Endothelial cell (in vitro differentiated cells): ENCODE measurements around the gene SEMA3E. TPM values are rescaled to one million over a fixed set of nuclear protein-coding genes. Genes with fewer than 3 reads are reported as not detected.
"Not testable (repeated sequence)": the region's sequence is repeated elsewhere in the genome, so short reads cannot be mapped to it uniquely, and the experiment has no call there.

Experiments
- DNase-seq: peaks from one replicate; pipeline ENCODE4 v3.0.0; 2021; ENCODE audit warnings: low spot score
- H3K27ac Mint-ChIP-seq: one replicate; pipeline ENCODE4 v1.8.0; 2021; ENCODE audit warnings: mixed read lengths, inconsistent platforms; ENCODE audit not compliant: unreplicated experiment
- H3K27me3 Mint-ChIP-seq: one replicate; pipeline ENCODE4 v1.8.0; 2021; ENCODE audit warnings: mild to moderate bottlenecking, moderate library complexity, mixed read lengths, inconsistent platforms; ENCODE audit not compliant: unreplicated experiment
- H3K36me3 Mint-ChIP-seq: one replicate; pipeline ENCODE4 v1.8.0; 2021; ENCODE audit warnings: mild to moderate bottlenecking, low read depth, mixed read lengths, inconsistent platforms; ENCODE audit not compliant: unreplicated experiment
- H3K4me1 Mint-ChIP-seq: one replicate; pipeline ENCODE4 v1.8.0; 2021; ENCODE audit warnings: mild to moderate bottlenecking, mixed read lengths, inconsistent platforms; ENCODE audit not compliant: unreplicated experiment
- H3K4me3 Mint-ChIP-seq: one replicate; pipeline ENCODE4 v1.8.0; 2021; ENCODE audit warnings: mild to moderate bottlenecking, mixed read lengths, inconsistent platforms; ENCODE audit not compliant: unreplicated experiment
- H3K9me3 Mint-ChIP-seq: one replicate; pipeline ENCODE4 v1.8.0; 2021; ENCODE audit warnings: mixed read lengths, inconsistent platforms; ENCODE audit not compliant: unreplicated experiment
- total RNA-seq: library from RNA; stranded (reverse); fragmentation: NEBNext Ultra II Directional; extraction: Animal tissue kit (Norgen Biotek cat#: 25700); gene quantifications from one replicate; pipeline ENCODE4 v1.2.1, GENCODE V29; 2021; ENCODE audit not compliant: unreplicated experiment
- TF ChIP-seq, protein P1 (sequence below): fragments of 200-600 bp; sonication (generic); IDR thresholded peaks from one replicate; pipeline ENCODE4 v1.5.0; 2021; ENCODE audit warnings: antibody characterized with exemption; ENCODE audit not compliant: unreplicated experiment

SEMA3E gene
- total RNA-seq, 1 donor from 2014 or later: 0.62 TPM

DNA sequence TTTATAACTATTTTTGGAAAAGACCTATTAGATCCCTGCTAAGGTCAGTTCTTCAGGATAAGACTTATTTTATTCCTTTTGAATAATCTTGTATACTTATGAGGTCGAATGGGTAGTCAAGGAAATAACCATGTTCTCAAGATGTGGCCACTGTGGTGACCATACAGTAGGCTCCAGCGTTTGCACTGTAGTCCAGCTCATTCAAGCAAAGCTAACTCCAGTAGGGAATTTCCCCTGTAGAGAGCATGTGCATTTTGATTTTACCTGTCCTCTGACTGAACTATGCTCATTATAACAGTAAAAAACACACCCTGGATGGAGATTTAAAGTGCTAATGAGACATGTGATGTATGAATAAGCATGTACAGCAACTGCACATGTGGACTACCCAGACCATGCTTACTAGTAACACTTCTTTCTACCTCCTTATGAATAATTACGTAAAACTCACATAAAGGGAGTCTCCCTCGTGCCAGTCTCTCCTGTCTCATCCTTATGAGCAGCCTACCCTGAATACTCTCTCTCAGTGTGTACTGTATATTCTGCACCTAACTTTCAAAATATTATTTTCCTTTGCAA is 32.4 kb upstream of the SEMA3E start:
- no peak overlapping the region for H3K27ac Mint-ChIP-seq
- no peak overlapping the region for H3K4me3 Mint-ChIP-seq
- H3K4me1 Mint-ChIP-seq: no peaks in the 10 kb centered on the region
- H3K9me3 Mint-ChIP-seq: no peaks in the 10 kb centered on the region
- DNase-seq: no peak
- TF ChIP-seq, protein P1, sequence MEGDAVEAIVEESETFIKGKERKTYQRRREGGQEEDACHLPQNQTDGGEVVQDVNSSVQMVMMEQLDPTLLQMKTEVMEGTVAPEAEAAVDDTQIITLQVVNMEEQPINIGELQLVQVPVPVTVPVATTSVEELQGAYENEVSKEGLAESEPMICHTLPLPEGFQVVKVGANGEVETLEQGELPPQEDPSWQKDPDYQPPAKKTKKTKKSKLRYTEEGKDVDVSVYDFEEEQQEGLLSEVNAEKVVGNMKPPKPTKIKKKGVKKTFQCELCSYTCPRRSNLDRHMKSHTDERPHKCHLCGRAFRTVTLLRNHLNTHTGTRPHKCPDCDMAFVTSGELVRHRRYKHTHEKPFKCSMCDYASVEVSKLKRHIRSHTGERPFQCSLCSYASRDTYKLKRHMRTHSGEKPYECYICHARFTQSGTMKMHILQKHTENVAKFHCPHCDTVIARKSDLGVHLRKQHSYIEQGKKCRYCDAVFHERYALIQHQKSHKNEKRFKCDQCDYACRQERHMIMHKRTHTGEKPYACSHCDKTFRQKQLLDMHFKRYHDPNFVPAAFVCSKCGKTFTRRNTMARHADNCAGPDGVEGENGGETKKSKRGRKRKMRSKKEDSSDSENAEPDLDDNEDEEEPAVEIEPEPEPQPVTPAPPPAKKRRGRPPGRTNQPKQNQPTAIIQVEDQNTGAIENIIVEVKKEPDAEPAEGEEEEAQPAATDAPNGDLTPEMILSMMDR: no peak
- H3K36me3 Mint-ChIP-seq: no peaks in the 10 kb centered on the region
- no peaks in the 10 kb centered on the region for H3K27me3 Mint-ChIP-seq

DNA sequence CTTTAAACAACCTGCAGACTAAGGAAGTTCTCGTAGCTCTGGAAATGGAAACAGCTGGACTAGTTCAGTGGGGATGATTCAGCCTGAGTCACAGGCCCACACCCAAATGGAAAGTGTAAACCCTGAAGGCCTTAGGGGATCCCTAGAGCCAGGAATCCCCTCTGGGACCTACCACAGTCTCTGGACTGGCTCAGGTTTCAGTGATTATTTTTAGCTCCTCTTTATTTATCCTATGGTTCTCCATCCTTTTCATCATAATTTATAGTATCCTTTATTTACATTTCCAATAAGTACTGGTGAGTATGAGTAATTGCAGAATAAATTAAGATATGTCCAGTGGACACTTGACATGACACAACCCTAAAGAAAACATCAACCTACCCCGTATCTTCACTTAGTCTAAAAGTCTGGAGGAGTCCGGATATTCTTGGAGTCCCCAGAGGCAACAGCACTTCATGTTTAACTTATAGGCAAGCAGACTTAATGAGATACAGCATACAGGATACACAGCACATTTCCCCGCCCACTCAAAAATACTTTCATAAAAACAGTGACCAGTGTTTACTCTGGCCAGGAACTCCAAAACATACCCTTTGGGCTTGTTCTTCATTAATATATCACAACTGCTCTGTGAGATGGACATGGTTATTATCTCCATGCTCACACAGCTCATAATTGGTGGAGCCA is 28.4 kb upstream of the SEMA3E start:
- TF ChIP-seq, protein P1: no peak
- no peak for DNase-seq
- no peaks in the 10 kb centered on the region for H3K36me3 Mint-ChIP-seq
- H3K4me1 Mint-ChIP-seq: peaks cover 1% of the 10 kb centered on the region
- H3K27ac Mint-ChIP-seq: no peak overlapping the region
- no peak overlapping the region for H3K4me3 Mint-ChIP-seq
- peaks cover 2% of the 10 kb centered on the region for H3K27me3 Mint-ChIP-seq
- no peaks in the 10 kb centered on the region for H3K9me3 Mint-ChIP-seq

DNA sequence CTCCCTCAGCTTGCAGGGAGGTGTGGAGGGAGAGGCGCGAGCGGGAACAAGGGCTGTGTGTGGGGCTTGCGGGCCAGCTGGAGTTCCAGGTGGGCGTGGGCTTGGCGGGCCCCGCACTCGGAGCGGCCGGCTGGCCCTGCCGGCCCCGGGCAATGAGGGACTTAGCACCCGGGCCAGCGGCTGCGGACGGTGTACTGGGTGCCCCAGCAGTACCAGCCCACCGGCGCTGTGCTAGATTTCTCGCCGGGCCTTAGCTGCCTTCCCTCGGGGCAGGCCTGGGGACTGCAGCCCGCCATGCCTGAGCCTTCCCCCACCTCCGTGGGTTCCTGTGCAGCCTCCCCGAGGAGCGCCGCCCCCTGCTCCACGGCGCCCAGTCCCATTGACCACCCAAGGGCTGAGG is 24.4 kb upstream of the SEMA3E start:
- not testable (repeated sequence) for H3K4me1 Mint-ChIP-seq, H3K27ac Mint-ChIP-seq, DNase-seq, H3K27me3 Mint-ChIP-seq, H3K36me3 Mint-ChIP-seq, H3K9me3 Mint-ChIP-seq, H3K4me3 Mint-ChIP-seq

DNA sequence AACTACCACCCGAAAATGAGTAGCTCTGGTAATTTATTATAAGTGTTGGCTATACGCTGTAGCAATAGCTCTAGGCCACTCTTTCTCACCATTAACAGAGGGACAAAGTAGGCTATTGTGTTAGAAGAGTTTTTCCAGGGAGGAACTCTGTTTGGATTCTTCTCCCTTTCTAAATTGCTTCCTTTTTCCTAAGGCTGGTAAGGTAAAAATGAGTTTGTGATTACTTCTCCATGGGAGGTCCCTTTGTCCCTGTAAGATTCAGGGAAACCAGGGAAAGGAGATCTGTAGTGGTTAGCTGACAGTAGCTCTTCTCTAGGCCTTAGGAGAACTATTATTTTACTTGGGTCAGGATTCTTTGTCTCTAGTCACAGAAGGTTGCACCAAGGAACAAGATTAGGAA is 23.2 kb upstream of the SEMA3E start:
- no peaks in the 10 kb centered on the region for H3K36me3 Mint-ChIP-seq
- TF ChIP-seq, protein P1: no peak
- peak overlapping the region; percentile 48 for H3K27ac Mint-ChIP-seq
- no peak overlapping the region for H3K4me3 Mint-ChIP-seq
- no peak for DNase-seq
- H3K9me3 Mint-ChIP-seq: no peaks in the 10 kb centered on the region
- H3K27me3 Mint-ChIP-seq: peaks cover 3% of the 10 kb centered on the region
- H3K4me1 Mint-ChIP-seq: peaks cover 6% of the 10 kb centered on the region

DNA sequence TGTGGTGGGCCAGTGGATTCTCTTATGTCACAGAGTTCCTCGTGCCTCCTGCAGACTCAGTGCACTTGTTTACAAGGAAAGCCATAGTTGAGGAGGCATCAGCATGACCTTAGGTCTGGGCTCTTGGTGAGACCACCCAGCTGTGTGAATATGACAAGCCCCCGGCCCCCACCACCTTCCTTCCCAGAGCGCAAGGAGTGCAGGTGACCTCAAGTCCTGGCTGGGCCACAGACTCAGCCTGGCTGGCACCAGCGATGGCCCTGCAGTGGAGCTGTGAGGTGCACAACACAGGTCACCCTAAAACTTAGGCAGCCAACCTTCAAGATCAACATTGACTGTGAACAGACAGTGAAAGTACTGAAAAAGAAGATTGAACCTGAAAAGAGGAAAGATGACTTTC is 14.2 kb upstream of the SEMA3E start:
- Mint-ChIP-seq H3K27me3 (no peaks in the 10 kb centered on the region), H3K36me3 (no peaks in the 10 kb centered on the region), H3K4me1 (no peaks in the 10 kb centered on the region), H3K4me3 (no peak overlapping the region), H3K9me3 (no peaks in the 10 kb centered on the region), H3K27ac (no peak overlapping the region)
- TF ChIP-seq, protein P1: no peak
- no peak for DNase-seq
